Vein endothelial cell (primary cell): ENCODE measurements around the gene ONECUT3. TPM values are rescaled to one million over a fixed set of nuclear protein-coding genes. Genes with fewer than 3 reads are reported as not detected.

ENCODE experiments used
- small RNA-seq: library from RNA; depleted of rRNA; stranded (forward); fragments of <200 nt; gene quantifications from one replicate; pipeline ENCODE3, GENCODE V24; 2012
- total RNA-seq: library from RNA; depleted of rRNA; stranded (reverse); fragments of >200 nt; gene quantifications from 2 replicates; pipeline ENCODE4 v1.2.3, GENCODE V29; 2012

The ONECUT3 gene
- total RNA-seq: not detected in 2 replicates

GRCh38 chr19:1752757-1753728 lies at the start of gene ONECUT3:
Gene ONECUT3 (plus strand): TSS chr19:1753506. CDS start chr19:1753663, 157 bp downstream.

GRCh38 chr19:1811942-1812425 lies 58.7 kb downstream of the ONECUT3 start, which contains the start of gene ATP8B3:
Gene ATP8B3 (minus strand): TSS chr19:1812276. CDS start chr19:1811736, 540 bp downstream.

Small RNAs within 50 kb of the gene (small RNA-seq; reads per million reads assigned to genes)
- not detected for gene RF00017

Other genes starting within 250 kb of the ONECUT3 start
- 0.65 TPM in 1 of 2 replicates, not detected in the other for gene ADAMTSL5, start 240.5 kb upstream of the ONECUT3 start, total RNA-seq
- not detected in 2 replicates for gene PLK5, start 229.4 kb upstream of the ONECUT3 start, total RNA-seq
- 103 and 152 TPM in 2 replicates for gene MEX3D, start 185.2 kb upstream of the ONECUT3 start, total RNA-seq
- 101 and 111 TPM in 2 replicates for gene MBD3, start 160.6 kb upstream of the ONECUT3 start, total RNA-seq
- 41.7 and 59.1 TPM in 2 replicates for gene UQCR11, start 148.0 kb upstream of the ONECUT3 start, total RNA-seq
- 161 and 194 TPM in 2 replicates for gene TCF3, start 100.9 kb upstream of the ONECUT3 start, total RNA-seq
- 1.6 and 1.7 TPM in 2 replicates for gene ATP8B3, start 58.8 kb downstream of the ONECUT3 start, total RNA-seq
- 18.0 and 22.5 TPM in 2 replicates for gene REXO1, start 95.0 kb downstream of the ONECUT3 start, total RNA-seq
- 11.8 and 17.0 TPM in 2 replicates for gene KLF16, start 110.1 kb downstream of the ONECUT3 start, total RNA-seq
- 110 and 136 TPM in 2 replicates for gene ABHD17A, start 132.0 kb downstream of the ONECUT3 start, total RNA-seq
- gene ADAT3, start 151.9 kb downstream of the ONECUT3 start, total RNA-seq: 5.2 and 5.5 TPM in 2 replicates
- 60.9 and 79.4 TPM in 2 replicates for gene SCAMP4, start 151.9 kb downstream of the ONECUT3 start, total RNA-seq
- 95.4 and 103 TPM in 2 replicates for gene CSNK1G2, start 187.7 kb downstream of the ONECUT3 start, total RNA-seq